Fibroblast of skin of right biceps (primary cell): Measurements from ENCODE around the gene PHF1.
A peak's percentile ranks its signal among the peaks of the same experiment; 100 is the strongest.

Experiments
- DNase-seq: peaks from one replicate; pipeline ENCODE4 v3.0.0-alpha.2; 2013

The PHF1 gene

GRCh38 chr6:33418690-33419291 is 8.0 kb downstream of the PHF1 start:
- peak; percentile 33 for DNase-seq

DNA sequence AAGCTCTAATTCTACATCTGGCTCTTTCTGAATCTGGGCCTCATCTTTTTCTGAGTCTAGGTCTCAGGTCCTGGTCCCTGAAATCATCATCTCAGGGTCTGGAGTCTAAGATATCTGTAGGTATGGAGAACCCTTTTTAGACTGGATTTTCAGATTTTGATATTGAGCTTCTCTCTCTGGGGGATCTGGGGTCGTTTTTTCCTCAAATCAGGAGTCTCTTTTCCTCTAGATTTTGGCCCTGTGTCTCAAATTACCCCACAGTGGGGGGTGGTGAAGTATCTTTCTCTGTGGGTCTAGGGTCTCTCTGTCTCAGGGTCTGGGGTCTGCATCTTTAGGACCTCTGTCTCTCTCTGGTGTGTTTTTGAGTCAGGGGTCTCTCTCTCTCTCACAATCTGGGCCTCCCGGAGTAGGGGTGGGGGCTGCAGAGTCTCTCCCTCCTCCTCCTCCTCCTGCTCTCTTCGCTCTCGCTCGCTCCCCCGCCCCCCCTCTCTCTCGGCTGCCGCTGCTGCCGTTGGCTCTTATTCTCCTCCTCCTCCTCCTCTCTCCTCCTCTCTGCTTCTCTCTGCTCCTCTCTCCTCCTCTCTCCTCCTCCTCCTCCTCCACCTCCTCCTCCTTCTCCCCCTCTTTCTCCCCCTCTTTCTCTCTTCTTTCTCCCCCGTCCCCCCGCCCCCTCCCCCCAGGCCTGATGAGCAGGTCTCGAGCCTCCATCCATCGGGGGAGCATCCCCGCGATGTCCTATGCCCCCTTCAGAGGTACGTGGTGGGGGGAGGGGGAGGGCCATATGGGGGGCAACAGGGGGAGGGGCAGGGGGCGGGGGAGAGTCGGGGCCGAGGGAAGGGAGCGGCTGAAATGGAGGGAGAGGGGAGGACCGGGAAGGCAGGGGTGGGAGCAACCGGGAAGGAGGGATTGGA is 9.0 kb downstream of the PHF1 start, which contains the start of gene SYNGAP1:
Gene SYNGAP1 (plus strand): TSS at position 486 of the 911 bp plus-strand sequence. CDS start 200 bp downstream, at position 686.
- peak; percentile 80 for DNase-seq

GRCh38 chr6:33420491-33421343 is 9.9 kb downstream of the PHF1 start:
- peak; percentile 35 for DNase-seq

GRCh38 chr6:33421344-33421643 is 10.5 kb downstream of the PHF1 start:
- DNase-seq = no peak

- no peak for DNase-seq
Measured at GRCh38 chr6:33423777-33424176, 13.0 kb downstream of the PHF1 start.

- no peak for DNase-seq
Measured at GRCh38 chr6:33424855-33425667, 14.2 kb downstream of the PHF1 start.

DNA sequence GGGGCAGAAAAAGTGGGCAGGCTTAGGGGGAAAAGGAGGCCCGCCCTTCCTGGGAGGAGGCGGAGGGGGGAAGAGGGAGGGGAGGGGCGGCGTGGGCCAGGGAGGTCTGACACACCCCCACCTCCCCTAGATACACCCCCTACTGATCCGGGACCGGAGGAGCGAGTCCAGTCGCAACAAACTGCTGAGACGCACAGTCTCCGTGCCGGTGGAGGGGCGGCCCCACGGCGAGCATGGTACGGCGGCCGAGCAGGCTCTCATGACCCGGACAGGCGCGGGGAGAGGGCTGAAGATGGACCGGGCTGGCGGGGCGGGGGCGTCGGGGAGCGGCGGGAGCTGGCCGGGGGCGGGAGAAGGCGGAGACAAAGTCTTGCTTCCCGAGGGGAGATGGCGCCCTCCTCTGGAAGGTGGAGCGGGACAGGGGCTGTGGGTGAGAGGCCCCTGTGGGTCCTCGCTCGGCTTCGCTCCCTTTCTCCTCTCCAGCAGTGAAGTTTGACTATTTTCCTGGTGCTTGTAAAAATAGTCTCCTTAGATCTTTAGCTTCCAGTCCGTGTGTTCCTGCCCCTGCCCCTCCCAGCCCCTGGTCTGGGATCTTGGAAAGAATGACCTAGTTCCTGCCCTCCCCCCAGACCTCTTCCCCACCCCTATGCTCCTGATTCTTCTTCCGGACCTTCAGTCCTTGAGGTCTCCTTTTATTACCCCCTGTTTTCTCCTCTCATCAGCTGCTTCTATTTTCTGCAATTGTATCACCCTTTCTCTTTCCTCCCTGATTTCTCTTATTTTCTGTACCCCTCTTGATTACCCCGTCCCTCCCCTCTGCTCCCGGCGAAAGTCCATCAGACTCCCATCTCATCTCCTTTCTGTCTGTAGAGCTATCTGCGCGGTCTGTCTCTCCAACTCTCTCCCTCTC is 15.1 kb downstream of the PHF1 start:
- peak; percentile 88 for DNase-seq

- peak; percentile 24 for DNase-seq
Measured at GRCh38 chr6:33426590-33427511, 16.0 kb downstream of the PHF1 start.

GRCh38 chr6:33427585-33428223 is 16.9 kb downstream of the PHF1 start:
- DNase-seq = no peak

GRCh38 chr6:33428224-33428965 is 17.6 kb downstream of the PHF1 start:
- peak; percentile 39 for DNase-seq

DNA sequence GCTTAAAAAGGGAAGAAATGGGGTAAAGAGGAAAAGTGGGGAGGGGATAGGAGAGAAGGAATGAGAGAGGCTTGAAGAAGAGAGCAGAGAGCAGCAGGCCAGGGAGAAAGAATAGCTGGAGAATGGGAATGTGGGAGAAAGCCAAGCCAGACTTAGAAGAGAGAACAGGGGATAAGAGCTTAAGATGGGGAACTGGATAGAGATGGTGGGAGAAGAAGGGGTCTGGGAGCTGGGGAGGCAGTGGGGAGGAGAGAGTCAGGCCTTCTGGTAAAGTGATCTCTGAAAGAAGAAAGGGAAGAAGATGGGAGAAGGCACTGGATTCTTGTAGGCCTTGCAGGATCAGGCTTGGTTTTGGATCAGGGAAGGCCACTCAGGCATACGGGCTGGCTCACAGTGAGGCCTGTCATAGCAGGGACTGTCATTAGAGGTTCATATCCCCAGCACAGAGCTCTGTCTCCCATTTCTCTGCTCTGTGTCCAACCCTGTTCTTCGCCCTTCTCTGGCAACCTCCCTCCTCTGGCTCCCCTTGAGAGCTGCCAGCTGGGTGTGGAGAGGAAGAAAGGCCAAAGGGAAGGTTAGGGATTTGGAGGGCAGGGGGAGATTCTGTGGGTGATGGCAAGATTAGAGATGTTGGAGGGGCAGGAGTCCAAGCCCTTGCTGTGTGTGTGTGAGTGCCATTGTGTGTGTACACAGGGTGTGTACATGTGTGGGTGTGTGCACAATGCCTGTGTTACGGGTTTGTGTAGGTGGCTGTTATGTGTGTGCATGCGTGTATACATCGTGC is 18.3 kb downstream of the PHF1 start:
- DNase-seq = no peak

DNA sequence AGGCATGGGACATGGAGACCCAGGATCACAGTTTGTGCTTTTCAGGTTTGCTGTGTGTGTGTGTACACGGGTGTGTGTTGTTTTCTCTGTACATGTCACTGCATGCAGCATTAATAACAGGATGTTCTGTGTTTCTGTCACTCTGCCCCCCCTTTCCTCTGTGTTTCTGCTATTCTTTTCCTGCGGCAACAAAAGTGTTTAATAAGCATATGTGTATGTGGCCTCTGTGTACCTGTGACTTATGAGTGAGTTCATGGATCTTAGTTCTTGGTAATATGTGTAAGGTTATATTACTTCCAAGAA is 18.9 kb downstream of the PHF1 start:
- DNase-seq = no peak

- DNase-seq = no peak
Measured at GRCh38 chr6:33430334-33430733, 19.5 kb downstream of the PHF1 start.

DNA sequence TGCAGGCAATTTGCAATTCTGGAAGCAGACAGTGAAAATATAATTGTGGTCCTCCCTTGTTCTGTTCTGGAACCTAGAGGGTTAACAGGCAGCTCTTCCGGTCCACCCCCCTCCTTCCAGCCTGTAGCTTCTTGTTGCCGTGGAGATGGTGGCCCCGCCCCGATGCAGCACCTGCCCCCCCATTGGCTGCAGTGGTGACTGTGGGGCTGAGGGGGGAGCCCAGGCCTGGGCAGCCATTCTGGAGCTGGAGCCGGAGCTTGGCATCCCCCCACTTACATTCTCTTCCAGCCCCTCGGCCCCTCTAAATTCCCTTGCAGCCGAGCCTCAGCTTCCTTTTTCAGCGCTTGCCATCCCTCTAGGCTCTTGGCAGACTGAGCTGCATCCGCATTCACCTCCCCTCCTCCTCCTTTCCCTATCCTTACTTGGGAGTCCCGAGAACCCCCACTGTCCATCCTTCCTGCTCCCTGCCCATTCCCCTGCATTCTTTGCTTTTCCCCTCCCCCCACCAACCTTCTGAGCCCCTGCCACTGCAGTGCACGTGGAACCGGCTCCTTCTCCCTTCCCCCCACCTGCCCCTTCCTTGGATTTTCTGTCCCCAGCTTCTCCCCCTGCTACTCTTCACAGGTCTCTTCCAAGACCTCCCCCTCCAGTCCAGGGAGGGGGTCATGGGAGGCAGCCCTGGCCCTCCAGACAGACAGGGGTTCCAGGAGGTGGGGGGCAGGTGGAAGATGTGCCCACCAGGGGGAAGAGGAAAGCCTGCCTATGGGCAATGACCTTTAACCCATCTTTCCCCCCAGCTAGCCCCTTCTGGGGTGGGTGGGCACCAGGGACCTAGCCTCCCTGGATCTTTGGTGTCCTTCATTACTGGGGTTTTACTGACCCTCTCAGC is 20.4 kb downstream of the PHF1 start:
- DNase-seq = peak; percentile 75

DNA sequence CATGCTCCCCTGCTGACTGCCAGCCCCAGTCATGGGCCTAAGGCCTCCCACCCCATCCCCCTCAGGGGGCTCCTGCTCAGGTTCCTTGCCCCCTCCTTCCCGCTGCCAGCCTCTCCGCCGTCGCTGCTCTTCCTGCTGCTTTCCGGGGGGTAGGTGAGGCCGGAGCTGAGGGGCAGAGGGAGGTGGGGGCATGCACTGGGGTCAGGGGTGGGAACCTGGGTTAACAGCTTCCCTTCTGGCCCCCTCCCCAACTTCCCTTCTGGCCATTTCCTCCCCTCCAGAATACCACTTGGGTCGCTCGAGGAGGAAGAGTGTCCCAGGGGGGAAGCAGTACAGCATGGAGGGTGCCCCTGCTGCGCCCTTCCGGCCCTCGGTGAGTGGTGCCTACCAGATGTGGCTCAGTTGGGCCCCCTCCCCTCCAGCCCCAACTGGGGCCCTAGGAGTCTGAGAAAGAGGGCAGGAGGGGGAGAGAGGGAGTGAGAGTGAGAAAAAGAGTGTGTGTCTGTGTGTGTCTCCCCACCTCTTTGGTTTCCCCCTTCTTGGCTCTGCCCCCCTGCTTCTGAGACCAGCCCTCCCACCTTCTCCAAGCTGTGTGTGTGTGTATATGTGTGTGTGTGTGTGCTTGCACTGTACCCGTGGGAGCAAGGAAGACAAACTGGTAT is 21.2 kb downstream of the PHF1 start:
- no peak for DNase-seq

DNA sequence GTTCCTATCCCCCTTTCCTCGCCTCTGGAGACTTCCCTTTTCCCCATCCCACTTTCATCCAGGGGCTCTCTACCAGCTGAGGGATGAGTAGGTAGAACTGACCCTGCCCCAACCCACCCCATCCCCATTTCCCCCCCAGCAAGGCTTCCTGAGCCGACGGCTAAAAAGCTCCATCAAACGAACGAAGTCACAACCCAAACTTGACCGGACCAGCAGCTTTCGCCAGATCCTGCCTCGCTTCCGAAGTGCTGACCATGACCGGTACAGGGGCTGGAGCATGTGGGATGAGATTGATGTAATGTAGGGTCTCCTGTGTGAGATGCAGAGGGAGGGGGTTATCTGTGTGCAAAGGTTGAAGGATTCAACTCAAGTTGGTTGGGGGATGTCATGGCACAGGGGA is 21.7 kb downstream of the PHF1 start:
- no peak for DNase-seq
